GM12892 (cell line): ENCODE results near the gene PELI3.

Source experiments
- POLR2A ChIP-seq: IDR thresholded peaks from 2 replicates; pipeline ENCODE4 v1.6.1; 2011; ENCODE audit warnings: low read depth, low read length, control low read depth
- POLR2AphosphoS5 ChIP-seq: IDR thresholded peaks from 2 replicates; pipeline ENCODE4 v1.6.1; 2011; ENCODE audit warnings: low read depth, low read length, control low read depth
- TAF1 ChIP-seq: IDR thresholded peaks from 2 replicates; pipeline ENCODE4 v1.6.1; 2011; ENCODE audit warnings: low read depth, mild to moderate bottlenecking, control low read depth, low read length, borderline replicate concordance

DNA sequence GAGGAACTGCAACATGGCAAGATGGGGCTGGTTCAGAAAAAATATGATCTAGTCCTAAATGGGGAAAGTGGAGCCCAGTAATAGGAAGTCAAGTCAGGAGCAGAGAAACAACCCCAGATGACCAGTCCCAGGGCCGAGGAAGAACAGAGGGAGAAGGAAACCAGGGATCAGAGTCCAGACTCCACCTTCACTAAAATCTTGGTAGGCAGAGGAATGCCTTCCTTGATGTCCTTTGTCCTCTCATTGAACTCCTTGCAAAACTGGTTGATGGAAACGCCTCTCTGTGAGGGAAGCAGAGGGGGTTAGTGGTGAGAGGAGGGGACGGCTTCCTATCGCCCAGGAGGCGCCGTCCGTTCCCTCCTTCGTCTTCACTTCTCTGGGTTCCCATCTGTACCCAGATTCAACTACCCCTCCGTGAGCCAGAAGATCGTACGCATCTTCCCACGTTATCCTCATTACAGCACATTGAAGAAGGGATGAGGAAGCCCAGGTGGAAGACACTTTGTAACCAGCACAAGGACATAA is 28.7 kb upstream of the PELI3 start:
- TF ChIP-seq POLR2AphosphoS5 = no peak
- TF ChIP-seq POLR2A = no peak
- TF ChIP-seq TAF1 = no peak
